HEK293 (cell line): ENCODE results near the gene ID1.

Experiments
- CTCF ChIA-PET: fragments of 350-600 bp; formaldehyde crosslinking; extraction: SDS; loops from one replicate; lab custom pipeline; 2021; ENCODE audit warnings: antibody characterized with exemption; lab: Yijun Ruan, JAX
- POLR2A ChIA-PET: fragments of 300-600 bp; formaldehyde crosslinking; extraction: SDS; loops from one replicate; lab custom pipeline; 2020; ENCODE audit warnings: antibody characterized with exemption, inconsistent platforms; lab: Yijun Ruan, JAX
- H3K27ac ChIP-seq: fragments of 200-500 bp; sonication (Bioruptor generic); 2 replicates; pipeline ENCODE4 v1.5.1; 2014; ENCODE audit warnings: low read depth, low read length, control low read depth, inconsistent platforms; ENCODE audit errors: extremely low read depth
- H3K36me3 ChIP-seq, 2 experiments: fragments of 200-500 bp in 1 of 2; sonication (Bioruptor generic) in 1 of 2; 1 replicate in 1 of 2; 2 replicates in 1 of 2; pipeline ENCODE4 v1.5.1; 2014 to 2017; ENCODE audit warnings: inconsistent platforms in 2 of 2, low read length in 2 of 2; ENCODE audit not compliant: control insufficient read depth in 2 of 2, insufficient read depth in 1 of 2
- H3K4me1 ChIP-seq: fragments of 200-500 bp; sonication (Bioruptor generic); 2 replicates; pipeline ENCODE4 v1.5.1; 2014; ENCODE audit warnings: mild to moderate bottlenecking, low read length, inconsistent platforms; ENCODE audit not compliant: control insufficient read depth, insufficient read depth
- H3K4me3 ChIP-seq: 2 replicates; pipeline ENCODE4 v1.5.1; 2011; ENCODE audit warnings: low read depth, mild to moderate bottlenecking, control low read depth, low read length, moderate library complexity
- H3K9me3 ChIP-seq: fragments of 200-500 bp; sonication (Bioruptor generic); 2 replicates; pipeline ENCODE4 v1.5.1; 2014; ENCODE audit warnings: low read depth, low read length, inconsistent platforms; ENCODE audit not compliant: control insufficient read depth, insufficient read depth
- HOXD13 ChIP-seq: sonication (generic); formaldehyde crosslinking; IDR thresholded peaks from 2 replicates; pipeline ENCODE4 v1.8.0; 2022; ENCODE audit warnings: missing genetic modification reagents, borderline replicate concordance
- KLF10 ChIP-seq: fragments of 450-650 bp; IDR thresholded peaks from 2 replicates; pipeline ENCODE4 v1.5.1; 2018; ENCODE audit warnings: missing biosample characterization, mild to moderate bottlenecking, missing genetic modification characterization
- SP2 ChIP-seq: fragments of 450-650 bp; formaldehyde crosslinking; IDR thresholded peaks from 2 replicates; pipeline ENCODE4 v1.5.1; 2016; ENCODE audit warnings: missing biosample characterization, missing genetic modification characterization
- SP7 ChIP-seq: fragments of 450-650 bp; formaldehyde crosslinking; IDR thresholded peaks from 2 replicates; pipeline ENCODE4 v1.5.1; 2016; ENCODE audit warnings: missing biosample characterization, missing genetic modification characterization
- ZBTB20 ChIP-seq: fragments of 450-650 bp; formaldehyde crosslinking; IDR thresholded peaks from 2 replicates; pipeline ENCODE4 v1.5.1; 2016; ENCODE audit warnings: missing biosample characterization, missing genetic modification characterization
- ZFP3 ChIP-seq: fragments of 450-650 bp; formaldehyde crosslinking; IDR thresholded peaks from 2 replicates; pipeline ENCODE4 v1.5.1; 2016; ENCODE audit warnings: low read depth, missing biosample characterization, missing genetic modification characterization
- ZNF132 ChIP-seq: fragments of 450-650 bp; formaldehyde crosslinking; IDR thresholded peaks from 2 replicates; pipeline ENCODE4 v1.5.1; 2017; ENCODE audit warnings: missing biosample characterization, missing genetic modification characterization, borderline replicate concordance
- ZNF133 ChIP-seq: fragments of 450-650 bp; formaldehyde crosslinking; IDR thresholded peaks from 2 replicates; pipeline ENCODE4 v1.5.1; 2016; ENCODE audit warnings: missing biosample characterization, missing genetic modification characterization
- ZNF174 ChIP-seq: fragments of 450-650 bp; formaldehyde crosslinking; IDR thresholded peaks from 2 replicates; pipeline ENCODE4 v1.5.0; 2017; ENCODE audit warnings: missing biosample characterization, mild to moderate bottlenecking, missing genetic modification characterization
- ZNF202 ChIP-seq: fragments of 450-650 bp; formaldehyde crosslinking; IDR thresholded peaks from 2 replicates; pipeline ENCODE4 v1.5.1; 2016; ENCODE audit warnings: missing biosample characterization, missing genetic modification characterization, borderline replicate concordance
- ZNF223 ChIP-seq: fragments of 450-650 bp; formaldehyde crosslinking; IDR thresholded peaks from 2 replicates; pipeline ENCODE4 v1.5.1; 2016; ENCODE audit warnings: missing biosample characterization, missing genetic modification characterization
- ZNF23 ChIP-seq: fragments of 450-650 bp; formaldehyde crosslinking; IDR thresholded peaks from 2 replicates; pipeline ENCODE4 v1.5.1; 2016; ENCODE audit warnings: missing biosample characterization, missing genetic modification characterization, borderline replicate concordance
- ZNF239 ChIP-seq: fragments of 450-650 bp; formaldehyde crosslinking; IDR thresholded peaks from 2 replicates; pipeline ENCODE4 v1.5.1; 2016; ENCODE audit warnings: missing biosample characterization, missing genetic modification characterization
- ZNF24 ChIP-seq: fragments of 450-650 bp; formaldehyde crosslinking; IDR thresholded peaks from 2 replicates; pipeline ENCODE4 v1.5.1; 2016; ENCODE audit warnings: missing biosample characterization, missing genetic modification characterization
- ZNF416 ChIP-seq: fragments of 450-650 bp; formaldehyde crosslinking; IDR thresholded peaks from 2 replicates; pipeline ENCODE4 v1.5.1; 2016; ENCODE audit warnings: missing biosample characterization, missing genetic modification characterization
- ZNF658 ChIP-seq: fragments of 450-650 bp; formaldehyde crosslinking; IDR thresholded peaks from 2 replicates; pipeline ENCODE4; 2016; ENCODE audit warnings: missing biosample characterization, missing genetic modification characterization
- TF ChIP-seq, protein P1 (sequence below): fragments of 450-650 bp; formaldehyde crosslinking; IDR thresholded peaks from 2 replicates; pipeline ENCODE4 v1.5.1; 2017; ENCODE audit warnings: missing biosample characterization, missing genetic modification characterization
- TF ChIP-seq, protein P2 (sequence below): fragments of 450-650 bp; formaldehyde crosslinking; IDR thresholded peaks from 2 replicates; pipeline ENCODE4 v1.5.1; 2016; ENCODE audit warnings: missing biosample characterization, missing genetic modification characterization, borderline replicate concordance
- TF ChIP-seq, protein P3 (sequence below): fragments of 450-650 bp; formaldehyde crosslinking; IDR thresholded peaks from 2 replicates; pipeline ENCODE4 v1.5.1; 2016; ENCODE audit warnings: missing biosample characterization, missing genetic modification characterization
- TF ChIP-seq, protein P4 (sequence below): fragments of 450-650 bp; formaldehyde crosslinking; IDR thresholded peaks from 2 replicates; pipeline ENCODE4 v1.5.1; 2016; ENCODE audit warnings: missing biosample characterization, missing genetic modification characterization
- TF ChIP-seq, protein P5 (sequence below): fragments of 450-650 bp; formaldehyde crosslinking; IDR thresholded peaks from 2 replicates; pipeline ENCODE4 v1.5.1; 2017; ENCODE audit warnings: missing biosample characterization, missing genetic modification characterization

Gene ID1

DNA sequence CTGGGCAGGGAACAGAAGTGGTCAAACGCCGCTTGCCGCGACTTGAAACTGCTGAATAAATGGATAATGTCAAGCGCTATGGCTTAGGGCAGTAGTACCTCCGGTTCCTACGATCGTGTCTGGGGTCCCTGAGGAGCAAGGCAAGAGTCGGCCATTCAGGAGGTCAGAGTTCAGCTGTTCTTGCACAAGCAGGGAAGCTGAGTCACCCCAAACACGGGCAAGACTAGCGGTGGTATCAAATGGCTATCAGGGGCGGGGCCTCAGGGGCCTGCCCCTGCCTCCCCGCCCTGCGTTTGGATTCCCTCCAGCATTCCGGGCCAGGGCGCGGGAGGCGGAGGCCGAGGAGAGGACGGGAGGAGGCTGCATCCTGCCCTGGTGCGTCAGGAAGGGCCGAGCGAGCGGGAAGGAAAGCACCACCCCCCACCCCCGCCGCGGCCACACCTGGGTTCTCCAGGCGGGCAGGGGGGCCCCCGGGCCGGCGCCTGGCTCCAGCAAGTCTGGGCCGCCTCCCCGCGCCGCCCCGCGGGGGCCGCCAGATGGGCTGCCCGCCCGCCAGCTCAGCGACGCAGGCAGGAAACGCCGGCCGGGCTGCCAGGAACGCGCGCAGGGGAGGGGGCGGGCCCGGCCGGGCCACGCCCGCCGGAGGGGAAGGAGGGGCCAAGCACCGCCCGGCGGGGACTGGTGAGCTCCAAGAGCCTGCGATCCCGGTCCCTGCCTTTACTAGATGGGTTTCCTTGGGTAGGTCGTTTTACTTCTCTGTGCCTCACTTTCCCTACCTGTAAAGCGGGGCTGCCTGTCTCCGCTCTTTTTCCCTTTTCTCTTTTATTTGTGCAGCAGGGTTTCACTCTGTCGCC lies 32.2 kb upstream of the ID1 start:
- Histone ChIP-seq H3K9me3 (no peaks in the 10 kb centered on the region), H3K4me3 (peak overlapping the region; percentile 41), H3K36me3 (peaks cover 6 to 18% of the 10 kb centered on the region in 2 experiments; a peak in 2 of 3 replicates), H3K4me1 (peaks cover 8% of the 10 kb centered on the region), H3K27ac (peak overlapping the region; percentile 88)
- CTCF ChIA-PET, result interaction anchor here (0.6 to 25.7 kb wide), 6 partner anchors 13 to 151 kb away, joined by 3 to 1204 read pairs (median 4); partner anchors contain the start of gene ID1
- POLR2A ChIA-PET, result interaction anchor here (0.5 to 8.7 kb wide), 15 partner anchors 10 to 263 kb away, joined by 3 to 255 read pairs (median 6); partner anchors contain the start of genes BCL2L1, ID1 and TPX2
- TF ChIP-seq ZNF132 (no peak), ZNF202 (no peak), HOXD13 (CRISPR knock-in tag) (no peak), ZFP3 (tag by site-specific recombination) (no peak), ZBTB20 (tag by site-specific recombination) (peak; percentile 76; the same call in 1 of the 2 replicates), KLF10 (tag by site-specific recombination) (peak; percentile 93), ZNF239 (tag by site-specific recombination) (peak; percentile 86), ZNF174 (no peak), SP2 (tag by site-specific recombination) (peak; percentile 74), ZNF24 (tag by site-specific recombination) (peak; percentile 88), SP7 (tag by site-specific recombination) (peak; percentile 87), ZNF133 (tag by site-specific recombination) (no peak), ZNF416 (tag by site-specific recombination) (no peak), ZNF23 (tag by site-specific recombination) (no peak), ZNF658 (tag by site-specific recombination) (no peak), ZNF223 (tag by site-specific recombination) (no peak)
- TF ChIP-seq, protein P1, sequence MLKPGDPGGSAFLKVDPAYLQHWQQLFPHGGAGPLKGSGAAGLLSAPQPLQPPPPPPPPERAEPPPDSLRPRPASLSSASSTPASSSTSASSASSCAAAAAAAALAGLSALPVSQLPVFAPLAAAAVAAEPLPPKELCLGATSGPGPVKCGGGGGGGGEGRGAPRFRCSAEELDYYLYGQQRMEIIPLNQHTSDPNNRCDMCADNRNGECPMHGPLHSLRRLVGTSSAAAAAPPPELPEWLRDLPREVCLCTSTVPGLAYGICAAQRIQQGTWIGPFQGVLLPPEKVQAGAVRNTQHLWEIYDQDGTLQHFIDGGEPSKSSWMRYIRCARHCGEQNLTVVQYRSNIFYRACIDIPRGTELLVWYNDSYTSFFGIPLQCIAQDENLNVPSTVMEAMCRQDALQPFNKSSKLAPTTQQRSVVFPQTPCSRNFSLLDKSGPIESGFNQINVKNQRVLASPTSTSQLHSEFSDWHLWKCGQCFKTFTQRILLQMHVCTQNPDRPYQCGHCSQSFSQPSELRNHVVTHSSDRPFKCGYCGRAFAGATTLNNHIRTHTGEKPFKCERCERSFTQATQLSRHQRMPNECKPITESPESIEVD (tag by site-specific recombination), result no peak
- TF ChIP-seq, protein P2, sequence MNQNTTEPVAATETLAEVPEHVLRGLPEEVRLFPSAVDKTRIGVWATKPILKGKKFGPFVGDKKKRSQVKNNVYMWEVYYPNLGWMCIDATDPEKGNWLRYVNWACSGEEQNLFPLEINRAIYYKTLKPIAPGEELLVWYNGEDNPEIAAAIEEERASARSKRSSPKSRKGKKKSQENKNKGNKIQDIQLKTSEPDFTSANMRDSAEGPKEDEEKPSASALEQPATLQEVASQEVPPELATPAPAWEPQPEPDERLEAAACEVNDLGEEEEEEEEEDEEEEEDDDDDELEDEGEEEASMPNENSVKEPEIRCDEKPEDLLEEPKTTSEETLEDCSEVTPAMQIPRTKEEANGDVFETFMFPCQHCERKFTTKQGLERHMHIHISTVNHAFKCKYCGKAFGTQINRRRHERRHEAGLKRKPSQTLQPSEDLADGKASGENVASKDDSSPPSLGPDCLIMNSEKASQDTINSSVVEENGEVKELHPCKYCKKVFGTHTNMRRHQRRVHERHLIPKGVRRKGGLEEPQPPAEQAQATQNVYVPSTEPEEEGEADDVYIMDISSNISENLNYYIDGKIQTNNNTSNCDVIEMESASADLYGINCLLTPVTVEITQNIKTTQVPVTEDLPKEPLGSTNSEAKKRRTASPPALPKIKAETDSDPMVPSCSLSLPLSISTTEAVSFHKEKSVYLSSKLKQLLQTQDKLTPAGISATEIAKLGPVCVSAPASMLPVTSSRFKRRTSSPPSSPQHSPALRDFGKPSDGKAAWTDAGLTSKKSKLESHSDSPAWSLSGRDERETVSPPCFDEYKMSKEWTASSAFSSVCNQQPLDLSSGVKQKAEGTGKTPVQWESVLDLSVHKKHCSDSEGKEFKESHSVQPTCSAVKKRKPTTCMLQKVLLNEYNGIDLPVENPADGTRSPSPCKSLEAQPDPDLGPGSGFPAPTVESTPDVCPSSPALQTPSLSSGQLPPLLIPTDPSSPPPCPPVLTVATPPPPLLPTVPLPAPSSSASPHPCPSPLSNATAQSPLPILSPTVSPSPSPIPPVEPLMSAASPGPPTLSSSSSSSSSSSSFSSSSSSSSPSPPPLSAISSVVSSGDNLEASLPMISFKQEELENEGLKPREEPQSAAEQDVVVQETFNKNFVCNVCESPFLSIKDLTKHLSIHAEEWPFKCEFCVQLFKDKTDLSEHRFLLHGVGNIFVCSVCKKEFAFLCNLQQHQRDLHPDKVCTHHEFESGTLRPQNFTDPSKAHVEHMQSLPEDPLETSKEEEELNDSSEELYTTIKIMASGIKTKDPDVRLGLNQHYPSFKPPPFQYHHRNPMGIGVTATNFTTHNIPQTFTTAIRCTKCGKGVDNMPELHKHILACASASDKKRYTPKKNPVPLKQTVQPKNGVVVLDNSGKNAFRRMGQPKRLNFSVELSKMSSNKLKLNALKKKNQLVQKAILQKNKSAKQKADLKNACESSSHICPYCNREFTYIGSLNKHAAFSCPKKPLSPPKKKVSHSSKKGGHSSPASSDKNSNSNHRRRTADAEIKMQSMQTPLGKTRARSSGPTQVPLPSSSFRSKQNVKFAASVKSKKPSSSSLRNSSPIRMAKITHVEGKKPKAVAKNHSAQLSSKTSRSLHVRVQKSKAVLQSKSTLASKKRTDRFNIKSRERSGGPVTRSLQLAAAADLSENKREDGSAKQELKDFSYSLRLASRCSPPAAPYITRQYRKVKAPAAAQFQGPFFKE (tag by site-specific recombination), result no peak
- TF ChIP-seq, protein P3, sequence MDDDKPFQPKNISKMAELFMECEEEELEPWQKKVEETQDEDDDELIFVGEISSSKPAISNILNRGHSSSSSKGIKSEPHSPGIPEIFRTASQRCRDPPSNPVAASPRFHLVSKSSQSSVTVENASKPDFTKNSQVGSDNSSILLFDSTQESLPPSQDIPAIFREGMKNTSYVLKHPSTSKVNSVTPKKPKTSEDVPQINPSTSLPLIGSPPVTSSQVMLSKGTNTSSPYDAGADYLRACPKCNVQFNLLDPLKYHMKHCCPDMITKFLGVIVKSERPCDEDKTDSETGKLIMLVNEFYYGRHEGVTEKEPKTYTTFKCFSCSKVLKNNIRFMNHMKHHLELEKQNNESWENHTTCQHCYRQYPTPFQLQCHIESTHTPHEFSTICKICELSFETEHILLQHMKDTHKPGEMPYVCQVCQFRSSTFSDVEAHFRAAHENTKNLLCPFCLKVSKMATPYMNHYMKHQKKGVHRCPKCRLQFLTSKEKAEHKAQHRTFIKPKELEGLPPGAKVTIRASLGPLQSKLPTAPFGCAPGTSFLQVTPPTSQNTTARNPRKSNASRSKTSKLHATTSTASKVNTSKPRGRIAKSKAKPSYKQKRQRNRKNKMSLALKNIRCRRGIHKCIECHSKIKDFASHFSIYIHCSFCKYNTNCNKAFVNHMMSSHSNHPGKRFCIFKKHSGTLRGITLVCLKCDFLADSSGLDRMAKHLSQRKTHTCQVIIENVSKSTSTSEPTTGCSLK (tag by site-specific recombination), result no peak
- TF ChIP-seq, protein P4, sequence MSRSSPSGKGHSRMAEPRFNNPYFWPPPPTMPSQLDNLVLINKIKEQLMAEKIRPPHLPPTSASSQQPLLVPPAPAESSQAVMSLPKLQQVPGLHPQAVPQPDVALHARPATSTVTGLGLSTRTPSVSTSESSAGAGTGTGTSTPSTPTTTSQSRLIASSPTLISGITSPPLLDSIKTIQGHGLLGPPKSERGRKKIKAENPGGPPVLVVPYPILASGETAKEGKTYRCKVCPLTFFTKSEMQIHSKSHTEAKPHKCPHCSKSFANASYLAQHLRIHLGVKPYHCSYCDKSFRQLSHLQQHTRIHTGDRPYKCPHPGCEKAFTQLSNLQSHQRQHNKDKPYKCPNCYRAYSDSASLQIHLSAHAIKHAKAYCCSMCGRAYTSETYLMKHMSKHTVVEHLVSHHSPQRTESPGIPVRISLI, result no peak
- TF ChIP-seq, protein P5, sequence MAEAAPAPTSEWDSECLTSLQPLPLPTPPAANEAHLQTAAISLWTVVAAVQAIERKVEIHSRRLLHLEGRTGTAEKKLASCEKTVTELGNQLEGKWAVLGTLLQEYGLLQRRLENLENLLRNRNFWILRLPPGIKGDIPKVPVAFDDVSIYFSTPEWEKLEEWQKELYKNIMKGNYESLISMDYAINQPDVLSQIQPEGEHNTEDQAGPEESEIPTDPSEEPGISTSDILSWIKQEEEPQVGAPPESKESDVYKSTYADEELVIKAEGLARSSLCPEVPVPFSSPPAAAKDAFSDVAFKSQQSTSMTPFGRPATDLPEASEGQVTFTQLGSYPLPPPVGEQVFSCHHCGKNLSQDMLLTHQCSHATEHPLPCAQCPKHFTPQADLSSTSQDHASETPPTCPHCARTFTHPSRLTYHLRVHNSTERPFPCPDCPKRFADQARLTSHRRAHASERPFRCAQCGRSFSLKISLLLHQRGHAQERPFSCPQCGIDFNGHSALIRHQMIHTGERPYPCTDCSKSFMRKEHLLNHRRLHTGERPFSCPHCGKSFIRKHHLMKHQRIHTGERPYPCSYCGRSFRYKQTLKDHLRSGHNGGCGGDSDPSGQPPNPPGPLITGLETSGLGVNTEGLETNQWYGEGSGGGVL (tag by site-specific recombination), result peak; percentile 83
